ENCODE results near the gene CIZ1. TPM values are rescaled to one million over a fixed set of nuclear protein-coding genes. Genes with fewer than 3 reads are reported as not detected.

The CIZ1 gene
- total RNA-seq, 2 donors from 2014 or later = 161 to 203 TPM

DNA sequence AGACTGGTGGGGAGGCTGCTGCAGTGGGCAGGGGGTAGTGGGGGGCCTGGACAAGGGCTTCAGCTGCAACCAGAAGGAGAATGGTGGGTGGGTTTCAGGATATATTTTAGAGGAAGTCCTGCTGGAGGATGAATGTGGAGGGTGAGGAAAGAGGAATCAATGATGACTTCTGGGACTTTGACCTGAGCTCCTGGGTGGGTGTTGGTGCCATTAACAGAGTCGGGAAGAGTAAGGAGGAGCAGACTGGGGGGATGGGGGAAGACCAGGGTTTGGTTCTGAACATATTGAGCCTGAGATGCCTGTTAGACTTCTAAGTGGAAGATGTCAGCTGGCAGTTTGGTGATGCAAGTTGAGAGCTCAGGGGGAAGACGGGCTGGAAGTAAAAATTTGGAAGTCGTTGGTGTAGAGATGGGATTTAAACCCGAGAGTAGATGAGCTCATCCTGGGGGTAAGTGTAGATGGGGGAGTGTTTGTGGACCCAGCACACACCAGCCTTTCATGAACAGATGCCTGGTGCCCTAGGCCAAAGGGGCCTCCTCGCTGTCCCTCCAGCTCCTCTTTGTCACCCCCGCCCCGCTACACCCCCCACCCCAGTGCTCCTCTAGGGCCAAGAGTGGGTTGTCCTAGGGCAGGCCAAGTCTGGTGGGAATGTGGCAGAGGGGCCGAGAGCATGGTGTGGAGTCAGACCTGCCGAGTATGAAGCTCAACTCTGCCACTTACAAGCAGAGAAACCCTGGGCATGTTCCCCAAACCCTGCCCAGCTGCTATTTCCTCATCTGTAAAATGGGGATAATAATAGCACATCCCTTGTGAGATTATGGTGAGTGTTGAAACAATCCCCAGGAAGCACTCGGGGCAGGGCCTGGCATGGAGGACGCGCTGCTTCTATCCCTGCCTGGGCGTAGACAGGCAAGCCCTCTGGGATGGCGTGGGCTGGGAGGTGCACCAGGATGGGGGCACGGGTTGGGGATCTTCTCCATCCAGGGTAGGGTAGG lies 15.8 kb upstream of the CIZ1 start:
- ATAC-seq (replicated peaks in 1 of 2) (no peak), DNase-seq (no peak)
- Mint-ChIP-seq H3K27ac (no peak overlapping the region), H3K36me3 (ENCODE audit: insufficient read depth in 2 of 2) (no peaks in the 10 kb centered on the region), H3K9me3 (no peaks in the 10 kb centered on the region), H3K4me3 (no peak overlapping the region), H3K27me3 (ENCODE audit: low read depth) (peaks cover 20% of the 10 kb centered on the region), H3K4me1 (ENCODE audit: low read depth) (peaks cover 13% of the 10 kb centered on the region)

DNA sequence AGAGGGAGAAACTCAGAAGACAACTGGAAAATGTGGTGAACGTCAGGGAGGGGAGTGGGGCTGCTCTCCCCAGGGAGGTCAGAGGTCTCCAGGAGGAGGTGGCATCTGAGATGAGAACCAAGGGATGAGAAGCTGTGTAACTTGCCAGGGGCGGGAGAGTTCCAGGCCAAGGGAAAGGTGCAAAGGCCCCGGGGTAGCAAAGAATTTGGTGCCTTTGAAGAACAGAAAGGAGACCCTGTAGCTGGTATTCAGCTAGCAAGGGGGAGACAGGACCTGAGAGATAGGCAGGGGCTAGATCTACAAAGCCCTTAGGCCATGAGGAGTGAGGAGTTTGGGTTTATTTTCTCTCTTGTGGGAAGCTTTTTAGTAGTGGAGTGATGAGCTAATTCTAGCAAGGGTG lies 15.1 kb upstream of the CIZ1 start:
- Mint-ChIP-seq H3K9me3 (no peaks in the 10 kb centered on the region), H3K4me1 (ENCODE audit: low read depth) (peaks cover 21% of the 10 kb centered on the region), H3K36me3 (ENCODE audit: insufficient read depth in 2 of 2) (no peaks in the 10 kb centered on the region), H3K27ac (no peak overlapping the region), H3K4me3 (no peak overlapping the region), H3K27me3 (ENCODE audit: low read depth) (peaks cover 20% of the 10 kb centered on the region)
- ATAC-seq (replicated peaks in 1 of 2) = no peak
- DNase-seq = no peak

GRCh38 chr9:128205296-128205944 lies 14.0 kb upstream of the CIZ1 start:
- Mint-ChIP-seq H3K27ac (no peak overlapping the region), H3K4me1 (ENCODE audit: low read depth) (peaks cover 22% of the 10 kb centered on the region), H3K27me3 (ENCODE audit: low read depth) (peaks cover 20% of the 10 kb centered on the region), H3K9me3 (no peaks in the 10 kb centered on the region), H3K4me3 (no peak overlapping the region), H3K36me3 (ENCODE audit: insufficient read depth in 2 of 2) (no peaks in the 10 kb centered on the region)
- no peak for ATAC-seq (replicated peaks in 1 of 2)
- no peak for DNase-seq

DNA sequence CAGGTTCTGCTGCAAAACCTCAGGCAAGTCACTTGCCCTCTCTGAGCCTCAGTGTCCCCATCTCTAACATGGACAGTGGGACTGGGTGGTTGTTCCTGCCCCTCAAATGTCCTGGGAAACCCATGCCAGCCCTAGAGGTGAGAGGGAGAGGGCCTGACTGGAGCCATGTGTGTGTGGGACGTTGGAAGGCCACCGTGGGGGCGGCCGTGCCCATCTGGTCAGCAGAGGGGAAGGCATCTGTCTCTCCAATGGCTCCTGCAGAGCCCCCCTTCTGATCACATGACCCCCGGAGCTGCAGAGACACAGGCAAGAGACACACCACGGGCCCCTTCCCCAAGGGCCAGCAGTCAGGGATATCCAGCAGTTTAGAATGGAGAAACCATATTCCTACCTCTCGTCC lies 13.5 kb upstream of the CIZ1 start:
- H3K4me3 Mint-ChIP-seq = peak overlapping the region in 1 of 2 donors; percentile 77

GRCh38 chr9:128203707-128204551 lies 12.6 kb upstream of the CIZ1 start:
- Mint-ChIP-seq H3K27ac (no peak overlapping the region), H3K36me3 (ENCODE audit: insufficient read depth in 2 of 2) (no peaks in the 10 kb centered on the region), H3K4me3 (peak overlapping the region; percentile 71 to 77), H3K9me3 (no peaks in the 10 kb centered on the region), H3K27me3 (ENCODE audit: low read depth) (peaks cover 20% of the 10 kb centered on the region), H3K4me1 (ENCODE audit: low read depth) (peaks cover 22% of the 10 kb centered on the region)
- ATAC-seq (replicated peaks in 1 of 2) = peak in 1 of 2 donors; percentile 21
- DNase-seq = peak in 1 of 2 donors; percentile 23

More for the DNA sequence above, 13.5 kb upstream of the CIZ1 start:
- ATAC-seq (replicated peaks in 1 of 2) = no peak
- Mint-ChIP-seq H3K9me3 (no peaks in the 10 kb centered on the region), H3K27me3 (ENCODE audit: low read depth) (peaks cover 20% of the 10 kb centered on the region), H3K27ac (no peak overlapping the region), H3K36me3 (ENCODE audit: insufficient read depth in 2 of 2) (no peaks in the 10 kb centered on the region), H3K4me1 (ENCODE audit: low read depth) (peaks cover 22% of the 10 kb centered on the region)
- no peak for DNase-seq

- ATAC-seq (replicated peaks in 1 of 2) (peak; percentile 91), DNase-seq (peak; percentile 71 to 84)
- Mint-ChIP-seq H3K27me3 (ENCODE audit: low read depth) (peaks cover 20% of the 10 kb centered on the region), H3K36me3 (ENCODE audit: insufficient read depth in 2 of 2) (no peaks in the 10 kb centered on the region), H3K9me3 (no peaks in the 10 kb centered on the region), H3K4me3 (peak within 1 kb of the TSS; percentile 80), H3K4me1 (ENCODE audit: low read depth) (peaks cover 22% of the 10 kb centered on the region), H3K27ac (peak within 1 kb of the TSS; percentile 9)
Observed at GRCh38 chr9:128203024-128203706, 11.8 kb upstream of the CIZ1 start, which contains the start of gene DNM1. TSS of gene DNM1 (plus strand) at chr9:128203379. CDS start at chr9:128203471, 92 bp downstream.

- peak overlapping the region; percentile 80 for H3K4me3 Mint-ChIP-seq
Observed at GRCh38 chr9:128202648-128203023, 11.3 kb upstream of the CIZ1 start.

GRCh38 chr9:128201441-128202369 lies 10.3 kb upstream of the CIZ1 start:
- DNase-seq = no peak
- no peaks in the 10 kb centered on the region for H3K9me3 Mint-ChIP-seq
- no peaks in the 10 kb centered on the region for H3K36me3 Mint-ChIP-seq (ENCODE audit: insufficient read depth in 2 of 2)
- H3K4me1 Mint-ChIP-seq (ENCODE audit: low read depth) = peaks cover 22% of the 10 kb centered on the region
- no peak for ATAC-seq (replicated peaks in 1 of 2)
- no peak overlapping the region for H3K4me3 Mint-ChIP-seq
- peaks cover 14% of the 10 kb centered on the region for H3K27me3 Mint-ChIP-seq (ENCODE audit: low read depth)
- H3K27ac Mint-ChIP-seq = no peak overlapping the region

More at GRCh38 chr9:128202648-128203023, 11.3 kb upstream of the CIZ1 start:
- H3K4me1 Mint-ChIP-seq (ENCODE audit: low read depth) = peaks cover 22% of the 10 kb centered on the region
- ATAC-seq (replicated peaks in 1 of 2) (peak in 1 of 2 donors; percentile 8), DNase-seq (no peak)
- H3K9me3 Mint-ChIP-seq = no peaks in the 10 kb centered on the region
- peak overlapping the region; percentile 9 for H3K27ac Mint-ChIP-seq
- H3K27me3 Mint-ChIP-seq (ENCODE audit: low read depth) = peaks cover 20% of the 10 kb centered on the region
- H3K36me3 Mint-ChIP-seq (ENCODE audit: insufficient read depth in 2 of 2) = no peaks in the 10 kb centered on the region

GRCh38 chr9:128193469-128194096 lies 2.2 kb upstream of the CIZ1 start:
- Mint-ChIP-seq H3K36me3 (ENCODE audit: insufficient read depth in 2 of 2) (peaks cover 3 to 9% of the 10 kb centered on the region in 2 donors), H3K27ac (no peak overlapping the region), H3K4me1 (ENCODE audit: low read depth) (peaks cover 26% of the 10 kb centered on the region), H3K4me3 (no peak overlapping the region), H3K9me3 (no peaks in the 10 kb centered on the region), H3K27me3 (ENCODE audit: low read depth) (no peaks in the 10 kb centered on the region)
- DNase-seq (no peak), ATAC-seq (replicated peaks in 1 of 2) (no peak)

DNA sequence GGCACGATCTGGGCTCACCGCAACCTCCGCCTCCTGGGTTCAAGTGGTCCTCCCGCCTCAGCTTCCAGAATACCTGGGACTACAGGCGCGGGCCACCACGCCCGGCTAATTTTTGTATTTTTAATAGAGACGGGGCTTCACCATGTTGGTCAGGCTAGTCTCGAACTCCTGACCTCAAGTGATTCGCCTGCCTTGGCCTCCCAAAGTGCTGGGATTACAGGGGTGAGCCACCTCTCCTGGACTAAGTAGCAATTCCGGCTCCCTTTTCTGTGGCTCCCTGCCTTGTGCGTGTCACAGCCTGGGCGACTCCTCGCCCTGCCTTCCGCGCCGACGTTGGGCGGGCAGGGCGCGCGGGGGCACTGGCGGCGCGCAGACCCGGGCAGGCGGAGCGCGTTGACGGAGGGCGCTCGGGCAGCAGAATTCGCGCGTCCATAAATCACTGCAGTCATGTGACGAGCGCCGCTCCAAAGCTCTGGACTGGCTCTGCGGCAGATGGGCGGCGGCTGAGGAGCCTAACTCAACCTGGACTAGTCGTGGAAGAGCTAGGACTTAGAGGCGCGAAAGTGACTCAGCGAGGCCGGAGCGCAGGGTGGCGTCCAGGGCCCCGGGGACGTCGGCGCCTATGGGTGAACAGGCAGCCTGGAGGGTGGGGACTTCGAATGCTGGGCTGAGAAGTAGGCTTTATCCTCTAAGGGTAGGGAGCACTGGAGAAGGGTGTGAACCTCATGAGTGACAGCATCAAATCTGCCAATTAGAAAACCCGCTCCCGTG lies 1.4 kb upstream of the CIZ1 start:
- ATAC-seq (replicated peaks in 1 of 2) = peak in 1 of 2 donors; percentile 65
- Mint-ChIP-seq H3K36me3 (ENCODE audit: insufficient read depth in 2 of 2) (peaks cover 3 to 9% of the 10 kb centered on the region in 2 donors), H3K4me3 (peak overlapping the region; percentile 45 to 54), H3K9me3 (no peaks in the 10 kb centered on the region), H3K4me1 (ENCODE audit: low read depth) (peaks cover 34% of the 10 kb centered on the region), H3K27ac (no peak overlapping the region), H3K27me3 (ENCODE audit: low read depth) (no peaks in the 10 kb centered on the region)
- DNase-seq = peak in 1 of 2 donors; percentile 67
